ENCODE results near the gene POLR2I.

- TF ChIP-seq, protein P1, sequence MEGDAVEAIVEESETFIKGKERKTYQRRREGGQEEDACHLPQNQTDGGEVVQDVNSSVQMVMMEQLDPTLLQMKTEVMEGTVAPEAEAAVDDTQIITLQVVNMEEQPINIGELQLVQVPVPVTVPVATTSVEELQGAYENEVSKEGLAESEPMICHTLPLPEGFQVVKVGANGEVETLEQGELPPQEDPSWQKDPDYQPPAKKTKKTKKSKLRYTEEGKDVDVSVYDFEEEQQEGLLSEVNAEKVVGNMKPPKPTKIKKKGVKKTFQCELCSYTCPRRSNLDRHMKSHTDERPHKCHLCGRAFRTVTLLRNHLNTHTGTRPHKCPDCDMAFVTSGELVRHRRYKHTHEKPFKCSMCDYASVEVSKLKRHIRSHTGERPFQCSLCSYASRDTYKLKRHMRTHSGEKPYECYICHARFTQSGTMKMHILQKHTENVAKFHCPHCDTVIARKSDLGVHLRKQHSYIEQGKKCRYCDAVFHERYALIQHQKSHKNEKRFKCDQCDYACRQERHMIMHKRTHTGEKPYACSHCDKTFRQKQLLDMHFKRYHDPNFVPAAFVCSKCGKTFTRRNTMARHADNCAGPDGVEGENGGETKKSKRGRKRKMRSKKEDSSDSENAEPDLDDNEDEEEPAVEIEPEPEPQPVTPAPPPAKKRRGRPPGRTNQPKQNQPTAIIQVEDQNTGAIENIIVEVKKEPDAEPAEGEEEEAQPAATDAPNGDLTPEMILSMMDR (IDR thresholded peaks at IDR 0.05), result no peak
- TF ChIP-seq MAX (IDR thresholded peaks at IDR 0.05; ENCODE audit: low read depth) (no peak), POLR2AphosphoS5 (IDR thresholded peaks at IDR 0.05; ENCODE audit: low read depth, low read length) (no peak), YY1 (IDR thresholded peaks at IDR 0.05; ENCODE audit: low read depth) (no peak), TEAD4 (IDR thresholded peaks at IDR 0.05; ENCODE audit: borderline replicate concordance, insufficient read depth) (no peak), JUND (IDR thresholded peaks at IDR 0.05) (no peak), NRF1 (IDR thresholded peaks at IDR 0.05; ENCODE audit: low read depth, low read length) (no peak), EZH2phosphoT487 (IDR thresholded peaks at IDR 0.05; ENCODE audit: borderline replicate concordance, low read depth) (no peak), FOXM1 (IDR thresholded peaks at IDR 0.05; ENCODE audit: low read depth) (no peak), REST (IDR thresholded peaks at IDR 0.05; ENCODE audit: low read depth, low read length) (no peak), IRF3 (IDR thresholded peaks at IDR 0.05; ENCODE audit: low read depth, low read length) (no peak), MXI1 (IDR thresholded peaks at IDR 0.05; ENCODE audit: low read depth, low read length) (no peak), RCOR1 (IDR thresholded peaks at IDR 0.05; ENCODE audit: low read length) (no peak)
These were observed 30.3 kb downstream of the POLR2I start for GRCh38 chr19:36084231-36085009.

All from SK-N-SH (cell line).